HG03457 (cell line): Measurements from ENCODE around the gene PRKCI.
"Not testable (repeated sequence)": the region's sequence is repeated elsewhere in the genome, so short reads cannot be mapped to it uniquely, and the experiment has no call there.

Source experiments
- ATAC-seq: cut with Tn5 transposase; IDR thresholded peaks from one replicate; pipeline ENCODE4 v1.9.1; 2021; ENCODE audit warnings: moderate number of reproducible peaks; ENCODE audit not compliant: unreplicated experiment

Gene PRKCI

DNA sequence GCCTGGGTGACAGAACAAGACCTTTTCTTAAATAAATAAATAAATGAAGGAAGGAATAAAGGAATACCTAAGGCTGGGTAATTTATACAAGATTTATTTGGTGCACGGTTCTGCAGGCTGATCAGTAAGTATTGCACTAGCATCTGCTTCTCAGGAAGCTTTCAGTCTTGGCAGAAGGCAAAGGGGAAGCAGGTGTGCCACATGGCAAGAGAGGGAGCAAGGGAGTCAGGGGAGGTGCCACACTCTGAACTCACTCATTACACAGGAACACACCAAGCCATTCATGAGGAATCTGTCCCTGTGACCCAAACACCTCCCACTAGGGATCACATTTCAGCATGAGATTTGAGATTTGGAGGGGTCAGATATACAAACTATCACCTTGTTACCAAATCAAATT, 56.4 kb downstream of the PRKCI start:
- ATAC-seq, result no peak

DNA sequence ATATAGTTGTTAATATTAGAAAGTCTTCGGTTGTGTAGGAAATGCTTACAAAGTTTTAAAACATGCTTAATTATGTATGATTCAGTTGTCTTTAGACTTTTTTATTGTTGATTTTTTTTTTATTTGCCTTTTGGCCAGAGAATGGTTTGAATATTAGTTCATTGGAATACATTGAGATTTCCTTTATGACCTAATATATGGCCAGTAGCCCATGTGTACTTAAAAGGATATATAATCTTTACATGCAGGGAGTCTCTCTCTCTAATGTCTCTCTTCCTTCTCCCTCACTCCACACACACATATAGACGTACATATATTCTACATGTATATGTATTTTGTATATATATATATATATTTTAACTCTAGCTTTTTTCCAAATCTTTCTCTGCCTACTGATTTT, 68.0 kb downstream of the PRKCI start:
- no peak for ATAC-seq

DNA sequence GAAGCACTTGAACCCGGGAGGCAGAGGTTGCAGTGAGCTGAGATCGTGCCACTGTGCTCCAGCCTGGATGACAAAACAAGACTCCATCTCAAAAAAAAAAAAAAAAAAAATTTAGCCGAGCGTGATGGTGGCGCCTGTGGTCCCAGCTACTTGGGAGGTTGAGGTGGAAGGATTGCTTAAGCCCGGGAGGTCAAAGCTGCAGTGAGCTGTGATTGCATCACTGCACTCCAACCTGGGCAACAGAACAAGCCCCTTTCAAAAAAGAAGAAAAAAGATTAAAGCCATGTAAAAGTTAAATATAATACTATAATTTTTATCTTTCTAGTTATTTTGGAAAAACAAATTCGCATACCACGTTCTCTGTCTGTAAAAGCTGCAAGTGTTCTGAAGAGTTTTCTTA, 73.4 kb downstream of the PRKCI start:
- ATAC-seq, result no peak

DNA sequence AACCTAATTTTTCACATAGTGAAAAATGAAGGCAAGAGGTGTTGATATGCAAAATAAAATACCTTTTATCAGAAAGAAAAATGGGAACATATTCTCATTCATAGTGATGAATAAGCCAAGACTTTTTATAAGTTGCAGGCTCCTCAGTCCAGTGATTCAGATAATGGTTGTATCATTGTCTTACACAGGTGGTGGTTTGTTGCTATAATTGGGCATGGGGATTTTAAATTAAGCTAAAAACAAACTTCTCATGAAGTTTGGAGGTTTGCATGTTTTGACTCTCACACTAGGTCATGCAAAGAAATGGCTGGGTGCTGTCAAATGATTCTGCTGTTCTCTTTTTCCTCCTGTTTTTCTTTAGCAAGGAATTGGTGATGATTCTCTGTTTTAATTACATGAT, 74.5 kb downstream of the PRKCI start:
- ATAC-seq, result no peak

DNA sequence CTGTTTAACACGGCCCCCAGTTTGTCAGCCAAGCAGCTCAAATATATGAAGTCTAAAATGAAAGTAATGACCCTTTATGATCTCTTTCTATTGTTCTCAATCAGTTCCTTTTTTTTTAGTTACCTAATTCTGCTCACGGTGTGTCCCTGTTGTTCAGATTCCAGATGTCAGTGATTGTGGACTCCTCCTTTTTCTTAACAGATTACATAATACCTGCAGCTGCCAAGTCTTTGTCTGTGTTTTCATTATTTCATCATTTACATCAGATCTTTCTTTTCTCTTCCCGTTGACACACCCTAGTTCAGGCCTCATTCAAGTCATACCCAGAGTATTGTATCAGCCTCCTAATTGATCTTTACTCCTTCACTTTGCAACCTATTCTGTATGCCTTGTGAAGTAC, 79.2 kb downstream of the PRKCI start:
- no peak for ATAC-seq

DNA sequence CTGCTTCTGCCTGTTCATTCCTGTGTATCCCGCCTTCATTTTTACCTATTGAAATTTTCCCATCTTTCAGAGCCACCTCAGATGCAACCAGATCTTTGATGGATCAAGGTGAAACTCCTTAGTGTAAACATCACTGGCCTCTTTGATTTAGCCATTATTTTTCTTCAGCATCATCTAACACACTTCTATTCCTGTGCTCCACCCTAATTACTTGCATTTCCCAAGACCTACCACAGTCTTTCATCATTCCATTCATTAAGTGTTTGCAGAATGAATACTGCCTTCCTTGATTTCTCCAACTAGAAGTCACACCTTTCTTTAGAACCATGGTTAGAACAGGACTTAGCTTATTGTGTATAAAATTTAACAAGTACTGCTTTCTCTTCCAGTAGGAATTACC, 79.8 kb downstream of the PRKCI start:
- no peak for ATAC-seq

DNA sequence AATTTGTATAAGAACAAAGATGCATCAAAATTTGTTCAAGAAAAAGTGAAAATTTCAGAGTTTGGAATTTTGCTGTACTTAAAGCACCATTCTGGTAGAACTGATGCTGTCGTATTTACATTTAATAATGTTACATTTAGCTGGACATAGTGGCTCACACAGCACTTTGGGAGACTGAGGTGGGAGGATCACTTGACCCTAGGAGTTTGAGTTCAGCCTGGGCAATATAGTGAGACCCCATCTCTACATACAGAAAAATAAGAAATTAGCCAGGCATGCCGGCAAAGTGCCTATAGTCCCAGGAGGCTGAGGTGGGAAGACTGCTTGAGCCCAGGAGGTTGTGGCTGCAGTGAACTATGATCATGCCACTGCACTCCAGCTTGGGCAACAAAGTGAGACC, 83.8 kb downstream of the PRKCI start:
- no peak for ATAC-seq

DNA sequence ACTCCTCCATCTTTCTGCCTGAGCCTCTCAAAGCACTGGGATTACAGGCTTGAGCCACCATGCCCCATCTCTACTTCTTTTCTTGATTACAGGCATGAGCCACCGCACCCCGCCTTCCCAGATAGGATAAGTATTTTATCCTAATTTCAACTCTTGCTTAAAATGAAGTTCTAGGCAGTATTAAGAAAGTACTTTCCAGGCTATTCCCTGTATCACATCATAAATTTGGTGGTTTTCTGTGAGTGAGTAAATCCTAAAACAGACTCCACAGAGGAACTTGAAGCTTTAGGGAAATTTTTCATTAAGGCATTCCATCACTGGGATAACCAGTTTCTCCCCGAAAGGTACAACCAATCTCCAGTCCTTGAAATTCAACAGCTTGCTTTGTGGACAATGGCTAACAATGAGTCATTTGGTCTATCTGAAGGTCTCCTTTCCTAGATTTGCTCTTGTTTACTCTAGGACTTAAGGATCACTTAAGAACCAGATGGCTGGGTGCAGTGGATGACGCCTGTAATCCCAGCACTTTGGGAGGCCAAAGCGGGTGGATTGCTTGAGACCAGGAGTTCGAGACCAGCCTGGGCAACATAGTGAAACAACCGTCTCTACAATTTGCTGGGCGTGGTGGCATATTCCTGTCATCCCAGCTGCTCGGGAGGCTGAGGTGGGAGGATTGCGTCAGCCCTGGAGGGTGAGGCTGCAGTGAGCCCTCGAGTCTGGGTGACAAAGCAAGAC, 85.6 kb downstream of the PRKCI start:
- no peak for ATAC-seq

DNA sequence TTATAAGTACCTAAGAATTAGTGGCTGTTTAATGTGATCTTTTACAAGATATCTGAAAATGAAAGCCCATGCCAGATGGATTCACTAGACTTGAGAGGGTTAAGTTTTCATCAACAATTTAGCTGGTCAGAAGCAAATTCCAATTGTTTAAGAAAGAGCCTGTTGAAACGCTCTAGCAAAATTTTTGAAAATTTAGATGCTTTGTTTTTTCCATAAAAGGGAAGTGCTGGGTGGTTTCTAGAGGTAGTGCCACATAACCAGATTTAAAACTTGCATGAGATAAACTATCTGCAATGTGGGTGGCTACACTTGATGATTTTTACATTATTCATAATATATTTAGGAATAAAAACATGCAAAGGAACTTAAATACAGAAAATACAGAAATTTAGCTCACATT, 86.8 kb downstream of the PRKCI start:
- no peak for ATAC-seq

DNA sequence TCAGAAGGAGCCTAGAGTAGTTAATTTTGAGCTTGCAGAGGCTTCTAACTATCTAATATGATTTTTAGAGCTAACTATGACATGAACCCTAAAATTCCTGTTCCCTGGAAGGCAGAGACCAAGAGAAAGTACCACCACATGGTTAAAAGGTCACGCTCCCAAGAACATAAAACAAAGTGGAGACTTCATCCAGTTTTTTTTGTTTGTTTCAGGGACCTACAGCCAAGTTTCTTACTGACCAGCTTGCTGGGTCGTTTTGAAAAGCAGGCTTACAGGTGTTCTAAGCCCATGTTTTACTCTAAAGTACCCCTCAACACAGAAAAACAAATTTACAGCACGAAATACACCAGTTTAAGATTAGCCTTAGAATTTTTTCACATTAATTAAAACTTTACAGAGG, 95.7 kb downstream of the PRKCI start:
- no peak for ATAC-seq

DNA sequence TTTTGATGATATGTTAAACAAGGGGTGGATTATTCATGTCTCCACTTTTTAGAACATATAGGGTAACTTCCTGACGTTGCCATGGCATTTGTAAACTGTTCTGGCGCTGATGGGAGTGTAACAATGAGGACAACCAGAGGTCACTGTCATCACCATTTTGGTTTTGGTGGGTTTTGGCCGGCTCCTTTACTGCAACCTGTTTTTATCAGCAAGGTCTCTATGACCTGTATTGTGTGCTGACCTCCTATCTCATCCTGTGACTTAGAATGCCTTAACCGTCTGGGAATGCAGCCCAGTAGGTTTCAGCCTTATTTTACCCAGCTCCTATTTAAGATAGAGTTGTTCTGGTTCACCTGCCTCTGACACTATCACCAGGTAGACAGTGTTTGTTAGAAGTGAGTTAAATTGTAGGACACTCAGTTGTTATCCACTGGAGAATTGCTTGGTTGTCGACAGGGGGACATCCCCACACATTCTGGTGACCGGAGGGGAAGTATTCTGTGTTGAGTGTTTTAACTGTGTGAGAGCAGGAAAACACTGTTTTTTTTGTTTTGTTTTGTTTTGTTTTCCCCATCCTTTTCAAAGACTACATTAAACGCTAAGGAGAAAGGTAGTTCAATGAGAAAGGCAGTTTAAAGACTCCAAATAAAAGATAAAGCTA, 98.4 kb downstream of the PRKCI start:
- ATAC-seq, result no peak

DNA sequence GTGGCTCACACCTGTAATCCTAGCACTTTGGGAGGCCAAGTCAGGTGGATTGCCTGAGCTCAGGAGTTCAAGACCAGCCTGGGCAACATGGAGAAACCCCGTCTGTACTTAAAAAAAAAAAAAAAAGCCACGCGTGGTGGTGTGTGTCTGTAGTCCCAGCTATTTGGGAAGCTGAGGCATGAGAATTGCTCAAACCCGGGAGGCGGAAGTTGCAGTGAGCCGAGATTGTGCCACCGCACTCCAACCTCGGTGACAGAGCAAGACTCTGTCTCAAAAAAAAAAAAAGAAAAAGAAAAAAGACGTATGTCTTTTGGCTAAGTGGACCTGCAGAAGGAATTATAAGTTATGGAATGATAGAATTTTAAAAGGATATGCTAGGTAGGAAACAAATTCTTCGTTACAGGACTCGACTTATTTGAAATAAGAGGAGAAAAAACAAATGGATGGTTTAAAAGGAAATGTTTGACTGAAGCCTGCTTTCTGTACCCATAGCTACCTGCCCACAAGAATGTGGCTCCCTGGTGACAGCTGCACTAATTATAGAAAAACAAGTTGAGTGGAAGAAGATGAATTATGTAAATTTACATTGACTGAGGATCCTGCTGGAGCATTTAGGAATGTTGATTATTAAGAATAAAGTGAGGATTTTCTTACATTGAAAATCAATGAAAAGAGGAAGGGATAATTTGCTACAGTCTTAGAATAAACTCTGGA, 99.3 kb downstream of the PRKCI start:
- no peak for ATAC-seq

DNA sequence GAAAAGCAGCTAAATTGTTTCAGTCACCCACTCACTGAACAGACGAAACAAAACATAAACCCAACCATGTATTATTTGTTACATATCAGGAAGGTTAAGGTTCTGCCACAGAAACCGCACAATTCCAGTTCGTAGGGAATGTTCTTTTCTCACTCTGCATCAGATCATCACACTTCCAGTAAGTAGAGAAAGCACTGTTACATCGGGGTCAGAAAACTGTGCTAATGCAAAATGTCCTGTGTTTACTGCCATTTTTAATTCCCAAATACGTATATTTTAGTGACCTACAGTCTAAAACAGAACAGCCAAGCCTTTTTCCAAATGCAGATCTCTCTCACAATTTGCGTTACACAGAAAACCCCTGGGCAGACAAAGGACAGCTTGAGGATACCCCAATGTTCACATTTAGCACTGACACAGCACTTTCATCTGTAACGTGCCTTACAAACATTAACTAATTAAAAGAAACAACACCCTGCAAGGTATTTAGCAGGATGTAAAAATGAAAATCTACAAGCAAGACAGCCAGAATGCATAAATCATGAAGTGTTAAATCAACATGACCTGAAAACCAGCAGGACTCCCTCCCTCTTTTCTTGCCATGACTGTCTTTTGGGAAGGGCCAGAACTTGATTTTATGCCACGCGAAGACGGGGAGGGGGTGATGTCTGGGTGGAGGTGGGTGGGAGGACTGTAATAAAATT, 100.5 kb downstream of the PRKCI start:
- no peak for ATAC-seq

DNA sequence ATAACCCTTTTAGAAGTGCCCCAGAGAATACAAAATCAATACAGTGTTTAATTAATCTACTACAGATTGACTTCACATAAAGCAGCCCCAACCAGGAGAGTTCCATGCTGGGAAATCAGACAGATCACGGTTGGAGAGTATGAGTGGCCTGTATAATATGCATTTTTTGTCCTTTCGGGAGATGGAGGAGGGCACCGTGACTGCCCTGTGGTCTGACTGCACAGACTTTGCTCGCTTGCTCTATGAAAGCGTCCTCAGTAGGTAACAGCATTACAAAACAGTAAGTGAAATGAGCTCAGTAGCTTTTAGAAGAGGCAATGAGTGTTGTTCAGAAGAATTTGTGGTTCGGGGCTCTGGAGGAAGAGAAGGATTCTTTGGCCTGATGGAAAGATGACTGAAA, 101.1 kb downstream of the PRKCI start:
- no peak for ATAC-seq

DNA sequence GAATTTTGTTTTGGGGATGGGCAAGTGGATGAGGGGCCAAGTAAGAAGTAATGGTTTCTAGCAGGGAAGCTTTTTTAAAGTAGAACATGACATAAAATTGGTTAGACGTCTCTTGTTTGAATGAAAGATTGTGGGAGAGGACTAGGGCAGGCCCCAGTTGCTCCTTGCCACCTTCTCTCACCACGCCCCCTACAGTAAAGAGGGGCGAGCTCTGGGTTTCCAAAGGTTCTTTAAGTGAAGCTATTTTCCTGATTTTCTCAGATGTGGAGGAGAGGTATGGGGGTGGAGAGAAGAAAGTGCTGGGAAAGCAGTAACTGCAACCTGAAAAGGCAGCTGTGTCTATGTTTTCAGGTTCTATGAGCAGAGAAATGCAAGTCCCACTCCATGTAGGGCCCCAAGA, 102.7 kb downstream of the PRKCI start:
- no peak for ATAC-seq

DNA sequence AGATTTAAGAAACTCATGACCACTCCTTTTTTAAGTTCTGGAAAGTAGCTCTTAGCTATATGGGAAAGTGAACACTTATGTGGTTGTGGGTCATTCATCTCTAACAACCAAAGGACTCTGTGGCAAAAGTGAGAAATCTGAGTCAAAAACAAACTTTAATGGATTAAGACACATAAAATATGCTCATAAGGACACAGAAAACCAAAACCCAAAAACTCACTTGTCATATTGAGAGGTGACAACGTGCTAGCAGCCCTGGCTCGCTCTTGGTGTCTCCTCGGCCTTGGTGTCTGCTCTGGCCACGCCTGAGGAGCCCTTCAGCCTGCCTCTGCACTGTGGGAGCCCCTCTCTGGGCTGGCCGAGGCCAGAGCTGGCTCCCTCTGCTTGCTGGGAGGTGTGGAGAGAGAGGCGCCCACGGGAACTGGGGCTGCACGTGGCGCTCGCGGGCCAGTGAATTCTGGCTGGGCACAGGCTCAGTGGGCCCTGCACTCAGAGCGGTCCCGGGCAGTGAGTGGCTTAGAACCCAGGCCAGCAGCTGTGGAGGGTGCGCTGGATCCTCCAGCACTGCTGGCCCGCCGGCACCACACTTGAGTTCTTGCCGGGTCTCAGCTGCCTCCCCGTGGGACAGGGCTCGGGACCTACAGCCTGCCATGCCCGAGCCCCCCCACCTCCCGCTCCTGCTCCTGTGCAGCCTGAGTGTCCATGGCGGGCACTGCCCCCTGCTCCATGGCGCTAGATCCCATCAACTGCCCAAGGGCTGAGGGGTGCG, 105.0 kb downstream of the PRKCI start:
- ATAC-seq, result no peak

DNA sequence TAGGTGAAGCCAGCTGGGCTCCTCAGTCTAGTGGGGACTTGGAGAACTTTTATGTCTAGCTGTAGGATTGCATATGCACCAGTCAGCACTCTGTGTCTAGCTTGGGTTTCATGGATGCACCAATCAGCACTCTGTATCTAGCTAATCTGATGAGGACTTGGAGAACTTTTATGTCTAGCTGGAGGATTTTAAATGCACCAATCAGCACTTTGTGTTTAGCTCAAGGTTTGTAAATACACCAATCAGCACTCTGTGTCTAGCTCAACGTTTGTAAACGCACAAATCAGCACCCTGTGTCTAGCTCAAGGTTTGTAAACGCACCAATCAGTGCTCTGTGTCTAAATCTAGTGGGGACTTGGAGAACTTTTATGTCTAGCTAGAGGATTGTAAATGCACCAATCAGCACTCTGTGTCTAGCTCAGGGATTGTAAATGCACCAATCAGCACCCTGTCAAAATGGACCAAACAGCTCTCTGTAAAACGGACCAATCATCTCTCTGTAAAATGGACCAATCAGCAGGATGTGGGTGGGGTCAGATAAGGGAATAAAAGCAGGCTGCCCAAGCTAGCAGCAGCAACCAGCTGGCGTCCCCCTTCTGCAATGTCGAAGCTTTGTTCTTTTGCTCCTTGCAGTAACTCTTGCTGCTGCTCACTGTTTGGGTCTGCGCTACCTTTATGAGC, 105.8 kb downstream of the PRKCI start:
- ATAC-seq, result not testable (repeated sequence)

DNA sequence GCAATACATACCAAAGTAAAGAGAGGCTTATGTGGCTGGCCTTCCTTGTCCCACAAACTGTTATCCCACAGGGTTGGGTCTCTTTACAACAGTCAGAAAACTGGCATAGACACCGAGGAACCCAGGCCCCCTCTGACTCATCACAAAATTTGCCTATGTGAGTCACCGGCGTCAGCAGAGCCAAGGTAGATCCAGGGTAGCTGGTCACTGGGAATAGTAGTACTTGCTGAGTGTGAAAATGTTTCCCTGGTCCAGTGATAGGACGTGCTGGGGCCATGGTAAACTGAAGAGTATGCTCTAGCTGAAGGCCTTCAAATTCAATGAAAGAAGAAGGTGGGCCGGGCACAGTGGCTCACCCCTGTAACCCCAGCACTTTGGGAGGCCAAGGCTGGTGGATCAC, 108.1 kb downstream of the PRKCI start:
- ATAC-seq, result no peak

DNA sequence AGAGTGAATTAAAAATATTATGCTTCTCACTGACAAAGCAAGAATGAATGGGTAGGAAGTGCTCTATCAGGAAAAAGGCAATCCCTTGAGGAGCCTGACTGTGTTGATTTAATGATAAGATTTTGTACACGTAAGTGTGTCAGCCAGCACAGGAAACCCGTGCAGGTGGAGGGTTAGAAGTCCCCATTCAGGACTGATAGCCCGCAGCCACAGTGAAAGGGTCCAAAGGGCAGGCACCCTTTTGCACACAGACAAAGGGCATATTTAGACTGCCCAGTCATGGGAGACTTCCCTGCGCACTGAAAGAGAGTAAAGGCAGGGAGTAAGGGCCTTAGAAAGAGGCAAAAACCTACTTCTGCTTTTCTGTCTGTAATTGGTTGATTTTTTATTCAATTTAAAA, 108.9 kb downstream of the PRKCI start:
- no peak for ATAC-seq

DNA sequence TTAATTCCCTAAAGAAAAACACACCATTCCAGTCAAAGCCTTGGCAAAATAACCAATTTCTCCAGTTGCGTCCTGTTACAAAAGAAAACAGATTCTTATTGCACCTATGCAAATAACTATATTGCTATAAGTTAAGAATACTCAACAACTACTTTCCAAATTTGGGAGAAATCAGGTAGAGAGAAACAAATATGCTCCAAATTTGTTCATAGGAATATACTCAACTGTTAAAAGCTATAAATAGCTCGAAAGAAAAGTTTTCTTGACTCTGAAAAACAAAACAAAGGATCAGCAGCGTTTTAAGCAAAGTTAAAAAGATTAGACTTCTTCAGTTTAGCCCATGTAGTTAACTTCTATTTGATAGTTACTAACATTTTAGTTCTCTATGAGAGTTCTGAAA, 115.2 kb downstream of the PRKCI start:
- ATAC-seq, result no peak
